VCaP (cell line): ENCODE measurements around the gene TMEM266.

ENCODE experiments used
- H3K27ac ChIP-seq: fragments of 450-650 bp; 2 replicates; pipeline ENCODE4 v1.5.1; 2017
- CTCF ChIP-seq: fragments of 450-650 bp; conservative IDR thresholded peaks from 2 replicates; pipeline ENCODE4 v1.5.1; 2017; ENCODE audit warnings: mild to moderate bottlenecking, moderate library complexity

TMEM266 gene

GRCh38 chr15:76109046-76109445 is 49.3 kb downstream of the TMEM266 start:
- no peak for TF ChIP-seq CTCF

GRCh38 chr15:76114561-76114960 is 54.8 kb downstream of the TMEM266 start:
- no peak for TF ChIP-seq CTCF
- H3K27ac ChIP-seq = no peak overlapping the region

More at GRCh38 chr15:76109046-76109445, 49.3 kb downstream of the TMEM266 start:
- no peak overlapping the region for H3K27ac ChIP-seq

- no peak overlapping the region for H3K27ac ChIP-seq
- TF ChIP-seq CTCF = no peak
Measured at GRCh38 chr15:76116138-76116885, 56.5 kb downstream of the TMEM266 start.

- no peak overlapping the region for H3K27ac ChIP-seq
- TF ChIP-seq CTCF = no peak
Measured at GRCh38 chr15:76117181-76117580, 57.4 kb downstream of the TMEM266 start.

- no peak overlapping the region for H3K27ac ChIP-seq
- TF ChIP-seq CTCF = no peak
Measured at GRCh38 chr15:76118767-76119166, 59.0 kb downstream of the TMEM266 start.

GRCh38 chr15:76123031-76123430 is 63.2 kb downstream of the TMEM266 start:
- TF ChIP-seq CTCF = no peak
- H3K27ac ChIP-seq = no peak overlapping the region

- TF ChIP-seq CTCF = no peak
- H3K27ac ChIP-seq = no peak overlapping the region
Measured at GRCh38 chr15:76127169-76127568, 67.4 kb downstream of the TMEM266 start.
